Transverse colon (tissue), 3 donors: ENCODE results near the gene ATP12A.

ENCODE experiments used
- POLR2A ChIP-seq: fragments of 450-650 bp; IDR thresholded peaks from one replicate; pipeline ENCODE4 v1.6.1; 2016; ENCODE audit warnings: antibody characterized with exemption, mild to moderate bottlenecking, moderate library complexity
- TF ChIP-seq, protein P1 (sequence below), 5 experiments: fragments of 200-600 bp in 3 of 5; fragments of 450-650 bp in 2 of 5; sonication (generic) in 3 of 5; IDR thresholded peaks; 1 replicate in 2 of 5; 2 replicates in 3 of 5; pipeline ENCODE4 v1.5.1; 2016 to 2017; ENCODE audit warnings: antibody characterized with exemption in 5 of 5, inconsistent platforms in 3 of 5, mild to moderate bottlenecking in 2 of 5, moderate library complexity in 1 of 5

GRCh38 chr13:24741016-24741662, 60.9 kb downstream of the ATP12A start:
- TF ChIP-seq, protein P1, sequence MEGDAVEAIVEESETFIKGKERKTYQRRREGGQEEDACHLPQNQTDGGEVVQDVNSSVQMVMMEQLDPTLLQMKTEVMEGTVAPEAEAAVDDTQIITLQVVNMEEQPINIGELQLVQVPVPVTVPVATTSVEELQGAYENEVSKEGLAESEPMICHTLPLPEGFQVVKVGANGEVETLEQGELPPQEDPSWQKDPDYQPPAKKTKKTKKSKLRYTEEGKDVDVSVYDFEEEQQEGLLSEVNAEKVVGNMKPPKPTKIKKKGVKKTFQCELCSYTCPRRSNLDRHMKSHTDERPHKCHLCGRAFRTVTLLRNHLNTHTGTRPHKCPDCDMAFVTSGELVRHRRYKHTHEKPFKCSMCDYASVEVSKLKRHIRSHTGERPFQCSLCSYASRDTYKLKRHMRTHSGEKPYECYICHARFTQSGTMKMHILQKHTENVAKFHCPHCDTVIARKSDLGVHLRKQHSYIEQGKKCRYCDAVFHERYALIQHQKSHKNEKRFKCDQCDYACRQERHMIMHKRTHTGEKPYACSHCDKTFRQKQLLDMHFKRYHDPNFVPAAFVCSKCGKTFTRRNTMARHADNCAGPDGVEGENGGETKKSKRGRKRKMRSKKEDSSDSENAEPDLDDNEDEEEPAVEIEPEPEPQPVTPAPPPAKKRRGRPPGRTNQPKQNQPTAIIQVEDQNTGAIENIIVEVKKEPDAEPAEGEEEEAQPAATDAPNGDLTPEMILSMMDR (IDR thresholded peaks at IDR 0.05), result peak in 1 of 5 experiments; percentile 8
- TF ChIP-seq POLR2A, result no peak
